Breast epithelium (tissue), 3 donors: ENCODE results near the gene CNNM4.

Source experiments
- CTCF ChIP-seq, 3 donors: fragments of 450-650 bp; IDR thresholded peaks; one replicate each; pipeline ENCODE4 v1.5.1; 2016 to 2017; ENCODE audit warnings: antibody characterized with exemption in 3 of 3, mild to moderate bottlenecking in 3 of 3, moderate library complexity in 3 of 3
- POLR2A ChIP-seq: fragments of 450-650 bp; IDR thresholded peaks from one replicate; pipeline ENCODE4 v1.6.1; 2016; ENCODE audit warnings: antibody characterized with exemption, mild to moderate bottlenecking, moderate library complexity
- POLR2AphosphoS5 ChIP-seq, 3 donors: sonication (generic); formaldehyde crosslinking; IDR thresholded peaks; one replicate each; pipeline ENCODE4 v1.6.1; 2017; ENCODE audit warnings: antibody characterized with exemption in 3 of 3

GRCh38 chr2:96716388-96716787 is 44.3 kb upstream of the CNNM4 start:
- TF ChIP-seq POLR2A (no peak), CTCF (IDR thresholded peaks at IDR 0.05) (no peak), POLR2AphosphoS5 (IDR thresholded peaks at IDR 0.05) (no peak)
